GM23248 (cell line): ENCODE results near the gene NDUFAF5. TPM values are rescaled to one million over a fixed set of nuclear protein-coding genes. Genes with fewer than 3 reads are reported as not detected.

Source experiments
- DNase-seq: peaks from one replicate; pipeline ENCODE4 v3.0.0-alpha.2; 2015
- H2AFZ ChIP-seq: fragments of 200-600 bp; sonication (generic); 2 replicates; pipeline ENCODE4 v1.6.1; 2016; ENCODE audit warnings: antibody characterized with exemption
- H3F3A ChIP-seq: fragments of 200-600 bp; sonication (generic); 2 replicates; pipeline ENCODE4 v1.6.1; 2016; ENCODE audit warnings: mild to moderate bottlenecking, antibody characterized with exemption, mixed run types; ENCODE audit not compliant: insufficient read depth
- H3K27ac ChIP-seq: fragments of 200-600 bp; sonication (generic); 2 replicates; pipeline ENCODE4 v1.5.1; 2016; ENCODE audit warnings: mild to moderate bottlenecking
- H3K27me3 ChIP-seq: fragments of 200-600 bp; sonication (generic); replicated peaks from 2 replicates; pipeline ENCODE4 v1.6.1; 2016; ENCODE audit warnings: mild to moderate bottlenecking; ENCODE audit not compliant: insufficient read depth
- H3K36me3 ChIP-seq: fragments of 200-600 bp; sonication (generic); 2 replicates; pipeline ENCODE4 v1.6.1; 2016; ENCODE audit warnings: low read depth, mild to moderate bottlenecking
- H3K4me1 ChIP-seq: fragments of 200-600 bp; sonication (generic); 2 replicates; pipeline ENCODE4 v1.6.1; 2016; ENCODE audit warnings: mild to moderate bottlenecking; ENCODE audit not compliant: insufficient read depth
- H3K4me2 ChIP-seq: fragments of 200-600 bp; sonication (generic); one replicate; pipeline ENCODE4 v1.6.1; 2016; ENCODE audit warnings: mild to moderate bottlenecking; ENCODE audit not compliant: unreplicated experiment
- H3K4me3 ChIP-seq: fragments of 200-600 bp; sonication (generic); 2 replicates; pipeline ENCODE4 v1.5.1; 2016; ENCODE audit warnings: mild to moderate bottlenecking
- H3K79me2 ChIP-seq: fragments of 200-600 bp; sonication (generic); 2 replicates; pipeline ENCODE4 v1.6.1; 2016; ENCODE audit warnings: mild to moderate bottlenecking; ENCODE audit not compliant: insufficient read depth
- H3K9ac ChIP-seq: fragments of 200-600 bp; sonication (generic); 2 replicates; pipeline ENCODE4 v1.6.1; 2016; ENCODE audit warnings: mild to moderate bottlenecking
- H3K9me2 ChIP-seq: fragments of 200-600 bp; sonication (generic); 2 replicates; pipeline ENCODE4 v1.6.1; 2016; ENCODE audit warnings: mixed run types, mild to moderate bottlenecking, moderate library complexity; ENCODE audit not compliant: insufficient read depth
- H3K9me3 ChIP-seq: fragments of 200-600 bp; sonication (generic); one replicate; pipeline ENCODE4 v1.6.1; 2017; ENCODE audit warnings: low read depth
- H4K20me1 ChIP-seq: fragments of 200-600 bp; sonication (generic); 2 replicates; pipeline ENCODE4 v1.6.0; 2016; ENCODE audit not compliant: insufficient read depth
- EZH2 ChIP-seq: fragments of 200-600 bp; sonication (generic); IDR thresholded peaks from 2 replicates; pipeline ENCODE4 v1.6.1; 2018; ENCODE audit warnings: antibody characterized with exemption, mild to moderate bottlenecking; ENCODE audit not compliant: insufficient read depth, poor library complexity, severe bottlenecking
- EZH2phosphoT487 ChIP-seq: fragments of 200-600 bp; sonication (generic); IDR thresholded peaks from 2 replicates; pipeline ENCODE4 v1.6.1; 2018; ENCODE audit warnings: antibody characterized with exemption, moderate library complexity, mild to moderate bottlenecking, low read depth; ENCODE audit not compliant: insufficient read depth
- WGBS, 2 experiments: methylation state at CpG; one replicate each; pipeline ENCODE4 v1.1.6; 2015 to 2017; ENCODE audit warnings: low lambda C conversion rate in 2 of 2, low coverage in 1 of 2; ENCODE audit errors: missing lambda C conversion rate in 2 of 2; 5-methylcytosine and 5-hydroxymethylcytosine counted together
- in situ Hi-C: fragments of 300-500 bp; cut with MboI; formaldehyde crosslinking; loops from 2 replicates; pipeline ENCODE4 v1.15.0; 2020
- polyA plus RNA-seq: library from polyadenylated mRNA; unstranded; fragments of >200 nt; fragmentation: Nextera tagmentation; extraction: Ambion mirVana; gene quantifications from 2 replicates; pipeline ENCODE4 v1.2.1, GENCODE V29; 2016
- total RNA-seq: library from RNA; depleted of rRNA; stranded (reverse); fragments of >200 nt; shearing (Covaris generic); gene quantifications from 2 replicates; pipeline ENCODE4 v1.2.3, GENCODE V29; 2014

The NDUFAF5 gene
- total and polyA plus RNA-seq, 2 experiments from 2014 or later: 5.3 to 16.2 TPM

- Histone ChIP-seq H3F3A (peaks cover 30% of the 10 kb centered on the region), H3K27ac (peak overlapping the region; percentile 9; the same call in 1 of the 2 replicates), H3K4me2 (no peak overlapping the region), H3K27me3 (no peaks in the 10 kb centered on the region), H3K9me2 (no peaks in the 10 kb centered on the region), H3K79me2 (no peaks in the 10 kb centered on the region), H2AFZ (no peak overlapping the region), H4K20me1 (no peaks in the 10 kb centered on the region; the same call in 1 of the 2 replicates), H3K4me3 (no peak overlapping the region), H3K36me3 (peaks cover 50% of the 10 kb centered on the region), H3K9ac (no peak overlapping the region), H3K9me3 (no peaks in the 10 kb centered on the region), H3K4me1 (peaks cover 12% of the 10 kb centered on the region)
- no peak for TF ChIP-seq EZH2phosphoT487
- no peak for TF ChIP-seq EZH2
- no peak for DNase-seq
- in situ Hi-C loops: no loop called here
- 97 to 98% methylated on average over 2 of the region's 2 CpGs for WGBS, 2 experiments
Measured at GRCh38 chr20:13799974-13800373, 15.1 kb downstream of the NDUFAF5 start.

DNA sequence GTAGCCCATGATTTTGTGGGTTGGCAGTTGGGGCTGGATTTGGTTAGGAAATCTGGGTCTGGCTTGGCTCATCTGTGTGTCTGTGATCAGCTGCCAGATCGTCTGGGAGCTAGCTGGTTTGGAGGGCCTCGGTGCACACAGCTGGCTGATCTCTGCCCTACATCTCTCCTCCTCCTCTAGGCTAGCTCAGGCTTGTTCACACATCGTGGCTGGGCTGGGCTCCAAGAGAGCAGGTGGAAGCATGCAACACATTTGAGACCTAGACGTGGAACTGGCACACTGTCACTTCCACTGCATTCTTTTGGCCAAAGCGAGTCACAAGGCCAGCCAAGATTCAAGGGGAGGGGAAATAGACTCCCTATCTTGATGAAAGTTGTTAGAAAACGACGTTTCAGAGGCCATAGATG, 15.9 kb downstream of the NDUFAF5 start:
- no peak overlapping the region for H3K4me2 ChIP-seq
- no peak overlapping the region for H2AFZ ChIP-seq
- H3K27ac ChIP-seq: peak overlapping the region; percentile 9; the same call in 1 of the 2 replicates
- 11 to 13% methylated on average over 7 of the region's 7 CpGs for WGBS, 2 experiments
- H3K9me3 ChIP-seq: no peaks in the 10 kb centered on the region
- no peak for TF ChIP-seq EZH2phosphoT487
- no peak for TF ChIP-seq EZH2
- no peaks in the 10 kb centered on the region for H3K27me3 ChIP-seq
- peaks cover 42% of the 10 kb centered on the region for H3K36me3 ChIP-seq
- DNase-seq: peak; percentile 76
- H4K20me1 ChIP-seq: no peaks in the 10 kb centered on the region; the same call in 1 of the 2 replicates
- peaks cover 12% of the 10 kb centered on the region for H3K4me1 ChIP-seq
- in situ Hi-C loops: no loop called here
- no peak overlapping the region for H3K4me3 ChIP-seq
- H3K79me2 ChIP-seq: no peaks in the 10 kb centered on the region
- no peak overlapping the region for H3K9ac ChIP-seq
- H3K9me2 ChIP-seq: no peaks in the 10 kb centered on the region
- peaks cover 30% of the 10 kb centered on the region for H3F3A ChIP-seq

DNA sequence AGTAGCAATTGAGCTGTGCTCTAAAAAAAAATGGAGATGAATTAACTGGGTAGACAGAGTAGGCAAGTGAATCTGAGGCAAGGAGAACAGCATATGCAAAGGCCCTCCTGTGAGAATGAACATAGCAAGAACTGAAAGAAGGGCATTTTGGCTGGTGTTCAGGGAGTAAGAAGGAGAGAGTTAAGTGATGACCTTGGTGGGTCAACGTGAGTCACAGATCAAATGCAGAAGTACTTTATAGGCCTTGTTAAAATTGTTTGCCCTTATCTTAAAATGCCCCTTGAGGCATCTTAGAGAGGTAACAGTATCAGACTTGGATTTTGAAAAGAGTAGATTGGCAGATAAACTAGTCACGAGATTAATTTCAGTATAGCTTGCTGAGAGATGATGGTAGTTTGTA, 24.5 kb downstream of the NDUFAF5 start:
- WGBS, 2 experiments: 96 to 97% methylated on average over 2 of the region's 2 CpGs
- H3K9me2 ChIP-seq: no peaks in the 10 kb centered on the region
- in situ Hi-C loops: no loop called here

GRCh38 chr20:13809855-13810254, 25.0 kb downstream of the NDUFAF5 start:
- H3K4me1 ChIP-seq: no peaks in the 10 kb centered on the region
- in situ Hi-C loops: no loop called here
- peaks cover 42% of the 10 kb centered on the region for H3K36me3 ChIP-seq
- H3K9me3 ChIP-seq: no peaks in the 10 kb centered on the region
- H3K4me2 ChIP-seq: no peak overlapping the region
- H3K9me2 ChIP-seq: no peaks in the 10 kb centered on the region
- H3K4me3 ChIP-seq: no peak overlapping the region
- no peak overlapping the region for H3K27ac ChIP-seq
- 0 out of 2 replicates have a peak, but pooled peaks cover 4% of the 10 kb centered on the region for H3F3A ChIP-seq
- no peaks in the 10 kb centered on the region for H4K20me1 ChIP-seq
- 85 to 93% methylated on average over 3 of the region's 3 CpGs for WGBS, 2 experiments
- DNase-seq: no peak
- H3K9ac ChIP-seq: no peak overlapping the region
- TF ChIP-seq EZH2 (no peak), EZH2phosphoT487 (no peak)
- H2AFZ ChIP-seq: no peak overlapping the region
- no peaks in the 10 kb centered on the region for H3K27me3 ChIP-seq
- H3K79me2 ChIP-seq: no peaks in the 10 kb centered on the region

More for the DNA sequence above, 24.5 kb downstream of the NDUFAF5 start:
- no peaks in the 10 kb centered on the region for H3K27me3 ChIP-seq
- H2AFZ ChIP-seq: no peak overlapping the region
- no peaks in the 10 kb centered on the region for H3K9me3 ChIP-seq
- H3K36me3 ChIP-seq: peaks cover 42% of the 10 kb centered on the region
- TF ChIP-seq EZH2 (no peak), EZH2phosphoT487 (no peak)
- H3K27ac ChIP-seq: no peak overlapping the region
- no peak overlapping the region for H3K4me2 ChIP-seq
- no peak for DNase-seq
- H3K4me3 ChIP-seq: no peak overlapping the region
- no peaks in the 10 kb centered on the region for H3K79me2 ChIP-seq
- H4K20me1 ChIP-seq: no peaks in the 10 kb centered on the region
- no peaks in the 10 kb centered on the region for H3K4me1 ChIP-seq
- no peak overlapping the region for H3K9ac ChIP-seq
- 0 out of 2 replicates have a peak, but pooled peaks cover 4% of the 10 kb centered on the region for H3F3A ChIP-seq

- H3K9me3 ChIP-seq: no peaks in the 10 kb centered on the region
- no peak for TF ChIP-seq EZH2
- no peak for TF ChIP-seq EZH2phosphoT487
- H3F3A ChIP-seq: 0 out of 2 replicates have a peak, but pooled peaks cover 4% of the 10 kb centered on the region
- no peak for DNase-seq
- H3K27ac ChIP-seq: no peak overlapping the region
- no peak overlapping the region for H3K4me2 ChIP-seq
- no peaks in the 10 kb centered on the region for H3K9me2 ChIP-seq
- no peak overlapping the region for H3K9ac ChIP-seq
- H3K4me1 ChIP-seq: no peaks in the 10 kb centered on the region
- H3K79me2 ChIP-seq: no peaks in the 10 kb centered on the region
- H3K27me3 ChIP-seq: no peaks in the 10 kb centered on the region
- in situ Hi-C loops: no loop called here
- no peak overlapping the region for H2AFZ ChIP-seq
- no peak overlapping the region for H3K4me3 ChIP-seq
- peaks cover 48% of the 10 kb centered on the region for H3K36me3 ChIP-seq
- H4K20me1 ChIP-seq: no peaks in the 10 kb centered on the region
Measured at GRCh38 chr20:13810446-13810845, 25.6 kb downstream of the NDUFAF5 start.
